Esophagus squamous epithelium (tissue), 4 donors: ENCODE data around the gene KIF18B.

Experiments
- CTCF ChIP-seq, 6 experiments: fragments of 450-650 bp in 4 of 6; fragments of 200-600 bp in 2 of 6; sonication (generic) in 2 of 6; IDR thresholded peaks; one replicate each; pipeline ENCODE4 v1.5.1; 2016 to 2019; ENCODE audit warnings: antibody characterized with exemption in 6 of 6, mild to moderate bottlenecking in 4 of 6, moderate library complexity in 4 of 6
- POLR2A ChIP-seq, 4 donors: fragments of 450-650 bp; IDR thresholded peaks; one replicate each; pipeline ENCODE4 v1.6.1; 2017; ENCODE audit warnings: antibody characterized with exemption in 4 of 4, mild to moderate bottlenecking in 4 of 4, moderate library complexity in 3 of 4

GRCh38 chr17:44979426-44979995 lies 31.9 kb upstream of the KIF18B start:
- TF ChIP-seq CTCF (IDR thresholded peaks at IDR 0.05) (no peak), POLR2A (IDR thresholded peaks at IDR 0.05) (no peak)
